Vagina (tissue), 2 donors: ENCODE results near the gene NEK7. TPM values are rescaled to one million over a fixed set of nuclear protein-coding genes. Genes with fewer than 3 reads are reported as not detected.
A peak's percentile ranks its signal among the peaks of the same experiment; 100 is the strongest.

Experiments
- DNase-seq, 2 donors: peaks; one replicate each; pipeline ENCODE4 v3.0.0-alpha.2; 2017; ENCODE audit errors: extremely low spot score in 2 of 2
- H3K27ac ChIP-seq: fragments of 200-600 bp; sonication (generic); one replicate; pipeline ENCODE4 v1.5.1; 2019
- H3K27me3 ChIP-seq: fragments of 200-600 bp; sonication (generic); one replicate; pipeline ENCODE4 v1.5.1; 2019
- H3K36me3 ChIP-seq, 2 donors: fragments of 200-600 bp; sonication (generic); one replicate each; pipeline ENCODE4 v1.5.1; 2017 to 2019
- H3K4me1 ChIP-seq: fragments of 200-600 bp; sonication (generic); one replicate; pipeline ENCODE4 v1.5.1; 2019
- H3K4me3 ChIP-seq, 2 donors: fragments of 200-600 bp; sonication (generic); 1 replicate in 1 of 2; 2 replicates in 1 of 2; pipeline ENCODE4 v1.5.1; 2016 to 2019
- H3K9me3 ChIP-seq: fragments of 200-600 bp; sonication (generic); one replicate; pipeline ENCODE4 v1.5.1; 2019
- POLR2A ChIP-seq, 2 donors: fragments of 450-650 bp; IDR thresholded peaks; one replicate each; pipeline ENCODE4 v1.6.1; 2017; ENCODE audit warnings: antibody characterized with exemption in 2 of 2, mild to moderate bottlenecking in 2 of 2, moderate library complexity in 2 of 2
- POLR2AphosphoS5 ChIP-seq, 2 donors: sonication (generic); formaldehyde crosslinking; IDR thresholded peaks; one replicate each; pipeline ENCODE4 v1.9.0; 2017; ENCODE audit warnings: antibody characterized with exemption in 2 of 2, mild to moderate bottlenecking in 2 of 2, low read depth in 1 of 2; ENCODE audit not compliant: insufficient read depth in 1 of 2
- intact Hi-C: fragments of 100-400 bp; cut with DNase I; formaldehyde crosslinking; loops from one replicate; pipeline ENCODE4 v1.15.1; 2023
- total RNA-seq: library from RNA; depleted of rRNA; stranded (reverse); fragments of >200 nt; gene quantifications from one replicate; pipeline ENCODE4 v1.2.3, GENCODE V29; 2016
- TF ChIP-seq, protein P1 (sequence below), 3 experiments: fragments of 450-650 bp in 2 of 3; fragments of 200-600 bp in 1 of 3; sonication (generic) in 1 of 3; IDR thresholded peaks; one replicate each; pipeline ENCODE4 v1.5.1; 2017 to 2019; ENCODE audit warnings: antibody characterized with exemption in 3 of 3, mild to moderate bottlenecking in 2 of 3, moderate library complexity in 2 of 3

NEK7 gene
- 99.4 TPM for total RNA-seq

DNA sequence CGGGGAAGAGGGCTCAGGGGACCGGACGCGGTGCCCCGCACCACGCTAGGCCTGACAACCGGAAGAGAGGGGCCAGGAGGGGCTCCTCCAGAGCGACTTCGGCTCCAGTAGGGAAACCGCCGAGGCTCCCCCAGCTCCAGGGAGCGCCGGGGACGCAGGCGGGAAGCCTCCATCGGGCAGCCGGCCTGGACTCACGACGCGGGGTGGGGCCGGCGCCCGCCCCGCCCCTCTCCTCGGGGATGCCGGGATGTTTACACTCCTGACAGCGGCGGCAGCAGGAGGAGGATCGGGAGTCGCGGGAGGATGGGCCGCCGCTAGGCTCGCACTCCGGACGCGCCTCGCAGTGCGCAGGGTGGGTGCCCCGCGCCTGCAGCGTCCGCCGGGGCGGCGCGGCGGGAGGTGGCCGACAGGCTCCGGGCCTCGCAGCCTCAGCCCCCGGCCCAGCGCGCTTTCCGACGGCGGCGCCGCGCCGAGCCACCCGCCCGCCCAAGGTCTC, at the start of gene NEK7:
Gene NEK7, plus strand, starts transcription at position 254 of the 496 bp plus-strand sequence. CDS start 75,583 bp downstream, outside the sequence.
- Histone ChIP-seq H3K27me3 (no peaks in the 10 kb centered on the region), H3K9me3 (no peaks in the 10 kb centered on the region), H3K36me3 (no peaks in the 10 kb centered on the region), H3K4me1 (peaks cover 35% of the 10 kb centered on the region), H3K27ac (peak within 1 kb of the TSS; percentile 99), H3K4me3 (peak within 1 kb of the TSS; percentile 84 to 93)
- TF ChIP-seq, protein P1, sequence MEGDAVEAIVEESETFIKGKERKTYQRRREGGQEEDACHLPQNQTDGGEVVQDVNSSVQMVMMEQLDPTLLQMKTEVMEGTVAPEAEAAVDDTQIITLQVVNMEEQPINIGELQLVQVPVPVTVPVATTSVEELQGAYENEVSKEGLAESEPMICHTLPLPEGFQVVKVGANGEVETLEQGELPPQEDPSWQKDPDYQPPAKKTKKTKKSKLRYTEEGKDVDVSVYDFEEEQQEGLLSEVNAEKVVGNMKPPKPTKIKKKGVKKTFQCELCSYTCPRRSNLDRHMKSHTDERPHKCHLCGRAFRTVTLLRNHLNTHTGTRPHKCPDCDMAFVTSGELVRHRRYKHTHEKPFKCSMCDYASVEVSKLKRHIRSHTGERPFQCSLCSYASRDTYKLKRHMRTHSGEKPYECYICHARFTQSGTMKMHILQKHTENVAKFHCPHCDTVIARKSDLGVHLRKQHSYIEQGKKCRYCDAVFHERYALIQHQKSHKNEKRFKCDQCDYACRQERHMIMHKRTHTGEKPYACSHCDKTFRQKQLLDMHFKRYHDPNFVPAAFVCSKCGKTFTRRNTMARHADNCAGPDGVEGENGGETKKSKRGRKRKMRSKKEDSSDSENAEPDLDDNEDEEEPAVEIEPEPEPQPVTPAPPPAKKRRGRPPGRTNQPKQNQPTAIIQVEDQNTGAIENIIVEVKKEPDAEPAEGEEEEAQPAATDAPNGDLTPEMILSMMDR (IDR thresholded peaks at IDR 0.05) = no peak
- TF ChIP-seq POLR2A (IDR thresholded peaks at IDR 0.05) (peak; percentile 74 to 86), POLR2AphosphoS5 (IDR thresholded peaks at IDR 0.05; ENCODE audit: insufficient read depth in 1 of 2, low read depth in 1 of 2) (peak; percentile 63 to 73)
- intact Hi-C loops = no loop called here
- DNase-seq = no peak

DNA sequence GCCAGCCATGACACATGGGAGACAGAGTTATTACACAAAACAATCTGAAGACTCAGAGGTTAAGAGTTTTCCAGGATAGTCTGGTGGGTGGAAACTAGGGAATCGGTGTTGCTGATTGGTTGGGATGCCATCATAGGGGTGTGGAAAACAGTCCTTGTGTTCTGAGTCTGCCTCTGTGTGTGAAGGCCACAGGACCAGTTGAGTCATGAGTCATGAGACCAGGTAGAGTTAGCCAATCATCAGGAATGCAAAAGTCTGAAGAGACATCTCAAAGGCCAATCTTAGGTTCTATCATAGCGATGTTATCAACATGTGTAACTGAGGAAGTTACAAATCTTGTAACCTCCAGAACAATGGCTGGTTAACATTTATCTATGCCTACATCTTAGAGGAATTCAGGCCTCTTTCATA, 49.7 kb upstream of the NEK7 start:
- intact Hi-C loops = no loop called here
- no peak overlapping the region for H3K27ac ChIP-seq
- no peaks in the 10 kb centered on the region for H3K4me1 ChIP-seq
- no peak for TF ChIP-seq POLR2A (IDR thresholded peaks at IDR 0.05)
- no peak for TF ChIP-seq POLR2AphosphoS5 (IDR thresholded peaks at IDR 0.05; ENCODE audit: insufficient read depth in 1 of 2, low read depth in 1 of 2)
- TF ChIP-seq, protein P1 (IDR thresholded peaks at IDR 0.05) = no peak
- no peaks in the 10 kb centered on the region for H3K36me3 ChIP-seq
- no peak overlapping the region for H3K4me3 ChIP-seq
- H3K27me3 ChIP-seq = no peaks in the 10 kb centered on the region
- no peak for DNase-seq
- no peaks in the 10 kb centered on the region for H3K9me3 ChIP-seq

DNA sequence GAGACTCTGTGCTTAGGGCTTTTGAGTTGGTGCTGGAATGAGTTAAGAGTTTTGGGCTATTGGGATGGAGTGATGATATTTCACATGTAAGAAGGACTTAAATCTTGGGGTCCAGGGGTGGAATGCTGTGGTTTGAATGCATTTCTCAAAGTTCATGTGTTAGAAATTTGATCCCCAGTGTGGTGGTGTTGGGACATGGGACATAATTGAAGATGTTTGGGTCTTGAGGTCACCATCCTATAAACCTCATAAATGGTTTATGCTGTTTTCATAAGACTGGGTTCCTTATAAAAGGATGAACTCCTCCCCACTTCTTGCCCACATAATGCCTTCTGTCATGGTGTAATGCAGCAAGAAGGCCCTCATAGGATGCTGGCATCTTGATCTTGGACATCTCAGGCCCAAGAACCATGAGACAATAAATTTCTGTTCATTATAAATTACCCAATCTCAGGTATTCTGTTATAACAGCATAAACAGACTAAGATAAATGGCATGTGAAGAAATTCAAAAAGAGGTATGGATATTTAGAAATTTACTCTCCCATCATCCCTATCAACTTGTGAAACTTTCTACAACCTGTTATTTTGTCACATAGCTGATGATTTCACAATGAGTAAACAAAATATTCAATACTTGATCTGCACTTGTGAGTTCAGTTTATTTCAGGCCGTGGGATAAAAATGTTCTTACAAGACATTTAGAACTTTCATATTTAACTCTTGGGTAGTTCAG, 48.0 kb upstream of the NEK7 start:
- H3K27me3 ChIP-seq = no peaks in the 10 kb centered on the region
- intact Hi-C loops = no loop called here
- no peak for DNase-seq
- no peak overlapping the region for H3K27ac ChIP-seq
- no peak for TF ChIP-seq POLR2AphosphoS5 (IDR thresholded peaks at IDR 0.05; ENCODE audit: insufficient read depth in 1 of 2, low read depth in 1 of 2)
- no peak for TF ChIP-seq POLR2A (IDR thresholded peaks at IDR 0.05)
- TF ChIP-seq, protein P1 (IDR thresholded peaks at IDR 0.05) = no peak
- H3K36me3 ChIP-seq = no peaks in the 10 kb centered on the region
- H3K4me1 ChIP-seq = no peaks in the 10 kb centered on the region
- H3K4me3 ChIP-seq = no peak overlapping the region
- no peaks in the 10 kb centered on the region for H3K9me3 ChIP-seq

DNA sequence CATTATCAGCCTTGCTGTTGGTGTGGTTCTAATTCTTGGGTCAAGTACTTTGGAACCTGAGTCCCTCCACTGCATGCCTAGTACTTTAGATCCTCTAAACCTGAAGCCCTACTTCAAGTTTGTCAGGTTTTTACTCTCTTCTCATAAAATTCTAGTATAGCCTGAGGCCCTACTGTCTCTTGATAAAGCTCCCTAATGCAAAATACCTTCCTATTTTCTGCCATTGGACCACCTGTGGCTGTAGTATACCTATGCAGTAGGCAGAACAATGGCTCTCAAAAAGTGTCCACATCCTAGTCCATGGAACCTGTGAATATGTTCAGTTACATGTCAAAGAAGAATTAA, 47.5 kb upstream of the NEK7 start:
- TF ChIP-seq, protein P1 (IDR thresholded peaks at IDR 0.05) = no peak
- TF ChIP-seq POLR2A (IDR thresholded peaks at IDR 0.05) (no peak), POLR2AphosphoS5 (IDR thresholded peaks at IDR 0.05; ENCODE audit: insufficient read depth in 1 of 2, low read depth in 1 of 2) (no peak)
- Histone ChIP-seq H3K36me3 (no peaks in the 10 kb centered on the region), H3K4me1 (no peaks in the 10 kb centered on the region), H3K27ac (no peak overlapping the region), H3K9me3 (no peaks in the 10 kb centered on the region), H3K27me3 (no peaks in the 10 kb centered on the region), H3K4me3 (no peak overlapping the region)
- no peak for DNase-seq
- intact Hi-C loops = no loop called here

DNA sequence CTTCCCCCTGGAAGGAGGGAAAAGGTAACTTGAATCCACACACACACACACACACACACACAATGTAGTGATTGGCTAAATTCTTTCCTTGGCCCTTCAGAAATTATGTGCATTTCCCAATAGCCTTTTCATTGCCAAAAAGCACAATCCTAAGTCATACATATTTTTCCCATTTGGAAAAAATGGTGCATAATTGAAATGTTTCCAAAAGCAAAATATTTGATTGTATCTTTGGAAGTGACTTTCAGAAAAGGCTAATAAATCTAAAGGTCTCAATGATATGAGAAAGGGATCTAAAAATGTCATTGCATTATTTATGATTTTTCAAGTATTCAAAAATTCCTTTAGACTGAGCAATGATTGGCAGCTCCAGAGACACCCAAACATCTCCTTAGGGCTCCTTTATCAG, 43.5 kb upstream of the NEK7 start:
- no peaks in the 10 kb centered on the region for H3K9me3 ChIP-seq
- no peaks in the 10 kb centered on the region for H3K4me1 ChIP-seq
- no peak for DNase-seq
- H3K27me3 ChIP-seq = no peaks in the 10 kb centered on the region
- intact Hi-C loops = no loop called here
- H3K4me3 ChIP-seq = no peak overlapping the region
- no peaks in the 10 kb centered on the region for H3K36me3 ChIP-seq
- H3K27ac ChIP-seq = no peak overlapping the region
- TF ChIP-seq POLR2A (IDR thresholded peaks at IDR 0.05) (no peak), POLR2AphosphoS5 (IDR thresholded peaks at IDR 0.05; ENCODE audit: insufficient read depth in 1 of 2, low read depth in 1 of 2) (no peak)
- TF ChIP-seq, protein P1 (IDR thresholded peaks at IDR 0.05) = no peak
